Karpas-422 (cell line): ENCODE results near the gene RNF113A. TPM values are rescaled to one million over a fixed set of nuclear protein-coding genes. Genes with fewer than 3 reads are reported as not detected.
"Not testable (repeated sequence)": the region's sequence is repeated elsewhere in the genome, so short reads cannot be mapped to it uniquely, and the experiment has no call there.

Experiments used
- DNase-seq: peaks from one replicate; pipeline ENCODE4 v3.0.0-alpha.2; 2015
- H2AFZ ChIP-seq: fragments of 200-600 bp; sonication (generic); 2 replicates; pipeline ENCODE4 v1.6.1; 2014; ENCODE audit warnings: antibody characterized with exemption, low read length, mixed read lengths
- H3K27ac ChIP-seq: fragments of 200-600 bp; sonication (generic); 2 replicates; pipeline ENCODE4 v1.5.1; 2014; ENCODE audit warnings: mild to moderate bottlenecking, low read length, moderate library complexity
- H3K27me3 ChIP-seq: fragments of 200-600 bp; sonication (generic); 2 replicates; pipeline ENCODE4 v1.6.1; 2014; ENCODE audit warnings: low read length, mixed read lengths
- H3K36me3 ChIP-seq: fragments of 200-600 bp; sonication (generic); 2 replicates; pipeline ENCODE4 v1.6.1; 2014; ENCODE audit warnings: low read length, mixed read lengths; ENCODE audit not compliant: insufficient read depth
- H3K4me1 ChIP-seq: fragments of 200-600 bp; sonication (generic); 2 replicates; pipeline ENCODE4 v1.6.1; 2014; ENCODE audit warnings: mild to moderate bottlenecking, low read length, mixed read lengths
- H3K4me2 ChIP-seq: fragments of 200-600 bp; sonication (generic); 2 replicates; pipeline ENCODE4 v1.6.1; 2014; ENCODE audit warnings: low read length, low read depth, mild to moderate bottlenecking; ENCODE audit not compliant: poor library complexity, severe bottlenecking
- H3K4me3 ChIP-seq: fragments of 200-600 bp; sonication (generic); 2 replicates; pipeline ENCODE4 v1.5.1; 2014; ENCODE audit warnings: mild to moderate bottlenecking, antibody characterized with exemption, low read length, mixed read lengths
- H3K79me2 ChIP-seq: fragments of 200-600 bp; sonication (generic); 2 replicates; pipeline ENCODE4 v1.6.1; 2014; ENCODE audit warnings: mild to moderate bottlenecking, low read length, mixed read lengths
- H3K9ac ChIP-seq: fragments of 200-600 bp; sonication (generic); 2 replicates; pipeline ENCODE4 v1.6.0; 2014; ENCODE audit warnings: low read length
- H3K9me2 ChIP-seq: fragments of 200-600 bp; sonication (generic), shearing (Covaris generic); replicated peaks from 2 replicates; pipeline ENCODE4 v1.6.0; 2014; ENCODE audit warnings: mild to moderate bottlenecking, low read length, moderate library complexity; ENCODE audit not compliant: insufficient read depth
- H3K9me3 ChIP-seq: fragments of 300-700, 200-600 bp; sonication (generic); 2 replicates; pipeline ENCODE4 v1.6.1; 2014; ENCODE audit warnings: low read length, mixed read lengths
- H4K20me1 ChIP-seq: fragments of 200-600 bp; sonication (generic); 2 replicates; pipeline ENCODE4 v1.6.1; 2014; ENCODE audit warnings: mild to moderate bottlenecking, antibody characterized with exemption, low read length, low read depth; ENCODE audit not compliant: insufficient read depth
- total RNA-seq: library from RNA; depleted of rRNA; stranded (reverse); fragments of >200 nt; shearing (Covaris generic); gene quantifications from 2 replicates; pipeline ENCODE4 v1.2.3, GENCODE V29; 2014; ENCODE audit warnings: low replicate concordance

RNF113A gene
- total RNA-seq, 1 experiment from 2014 or later: 28.6 TPM

DNA sequence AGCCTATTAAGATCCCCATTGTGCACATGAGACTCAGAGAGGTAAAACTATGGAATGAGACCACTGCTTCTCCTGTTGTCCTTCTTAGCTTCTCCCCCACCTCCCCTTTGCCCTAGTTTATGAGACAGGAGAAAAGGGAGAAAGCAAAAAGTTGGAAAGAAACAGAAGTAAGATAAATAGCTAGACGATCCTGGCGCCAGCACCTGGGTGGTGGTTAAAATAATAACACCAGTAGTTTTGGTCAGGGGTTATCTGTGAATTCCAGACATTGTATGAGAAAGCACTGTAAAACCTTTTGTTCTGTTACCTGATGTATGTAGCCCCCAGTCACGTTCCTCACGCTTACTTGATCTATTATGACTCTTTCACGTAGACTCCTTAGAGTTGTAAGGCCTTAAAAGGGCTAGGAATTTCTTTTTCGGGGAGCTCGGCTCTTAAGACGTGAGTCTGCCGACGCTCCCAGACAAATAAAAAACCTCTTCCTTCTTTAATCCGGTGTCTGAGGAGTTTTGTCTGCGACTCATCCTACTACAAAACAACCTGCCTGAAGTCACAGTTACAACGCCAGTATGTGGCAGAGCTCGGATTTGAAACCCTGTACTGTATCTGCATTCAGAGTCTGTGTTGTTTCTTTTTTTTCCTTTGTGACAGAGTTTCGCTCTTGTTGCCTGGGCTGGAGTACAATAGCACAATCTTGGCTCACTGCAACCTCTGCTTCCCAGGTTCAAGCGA, 20.6 kb upstream of the RNF113A start:
- DNase-seq, H3K27ac ChIP-seq, H3K27me3 ChIP-seq, H3K79me2 ChIP-seq, H3K4me2 ChIP-seq, H3K4me3 ChIP-seq, H2AFZ ChIP-seq, H3K4me1 ChIP-seq, H3K36me3 ChIP-seq, H3K9me2 ChIP-seq, H3K9me3 ChIP-seq, H4K20me1 ChIP-seq, H3K9ac ChIP-seq: not testable (repeated sequence)

DNA sequence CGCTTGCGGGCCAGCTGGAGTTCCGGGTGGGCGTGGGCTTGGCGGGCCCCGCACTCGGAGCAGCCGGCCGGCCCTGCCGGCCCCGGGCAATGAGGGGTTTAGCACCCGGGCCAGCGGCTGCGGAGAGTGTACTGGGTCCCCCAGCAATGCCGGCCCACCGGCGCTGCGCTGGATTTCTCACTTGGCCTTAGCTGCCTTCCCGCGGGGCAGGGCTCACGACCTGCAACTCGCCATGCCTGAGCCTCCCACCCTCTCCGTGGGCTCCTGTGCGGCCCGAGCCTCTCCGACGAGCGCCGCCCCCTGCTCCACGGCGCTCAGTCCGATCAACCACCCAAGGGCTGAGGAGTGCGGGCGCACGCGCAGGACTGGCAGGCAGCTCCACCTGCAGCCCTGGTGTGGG, 19.1 kb upstream of the RNF113A start:
- H3K4me2 ChIP-seq, DNase-seq, H2AFZ ChIP-seq, H4K20me1 ChIP-seq, H3K4me1 ChIP-seq, H3K9me3 ChIP-seq, H3K27me3 ChIP-seq, H3K4me3 ChIP-seq, H3K79me2 ChIP-seq, H3K9ac ChIP-seq, H3K36me3 ChIP-seq, H3K27ac ChIP-seq, H3K9me2 ChIP-seq: not testable (repeated sequence)

DNA sequence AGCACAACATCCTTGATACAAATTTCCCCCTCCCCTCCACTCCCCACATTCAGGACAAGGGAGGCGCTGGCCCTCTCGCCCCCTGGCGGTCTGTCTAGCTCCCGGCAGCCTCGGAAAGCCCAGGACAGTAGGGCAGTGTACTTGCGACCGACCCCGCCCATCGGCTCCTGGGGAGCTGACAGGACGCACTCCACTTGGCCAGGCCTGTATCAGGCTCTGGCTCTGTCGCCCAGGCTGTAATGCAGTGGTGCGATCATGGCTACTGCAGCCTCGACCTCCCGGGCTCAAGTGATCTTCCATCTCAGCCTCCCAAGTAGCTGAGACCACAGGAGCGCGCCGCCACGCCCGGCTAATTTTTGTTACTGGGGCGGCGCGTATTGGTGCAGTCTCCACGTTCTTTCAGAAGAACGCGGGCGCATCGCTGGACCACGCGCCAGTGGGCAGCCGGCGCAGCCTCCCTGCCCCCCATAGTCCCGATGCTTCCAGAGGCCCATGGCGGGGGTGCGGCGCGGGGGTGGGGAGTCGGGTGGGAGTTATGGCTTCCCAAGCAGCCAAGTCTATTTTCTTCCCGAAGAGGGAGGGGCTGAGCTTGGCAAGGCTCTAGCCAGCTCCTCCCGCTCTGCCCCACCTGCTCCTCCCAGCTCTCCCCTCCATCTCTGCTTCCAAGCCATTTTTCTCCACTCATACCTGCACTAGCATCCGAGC, 16.3 kb upstream of the RNF113A start:
- Histone ChIP-seq H3K9me2 (no peaks in the 10 kb centered on the region), H3K9me3 (no peaks in the 10 kb centered on the region), H3K4me3 (no peak overlapping the region), H3K27ac (no peak overlapping the region), H3K9ac (no peak overlapping the region), H2AFZ (no peak overlapping the region), H3K4me2 (no peak overlapping the region), H4K20me1 (no peaks in the 10 kb centered on the region), H3K4me1 (no peaks in the 10 kb centered on the region), H3K27me3 (no peaks in the 10 kb centered on the region), H3K36me3 (no peaks in the 10 kb centered on the region), H3K79me2 (no peaks in the 10 kb centered on the region)
- DNase-seq: peak; percentile 70

DNA sequence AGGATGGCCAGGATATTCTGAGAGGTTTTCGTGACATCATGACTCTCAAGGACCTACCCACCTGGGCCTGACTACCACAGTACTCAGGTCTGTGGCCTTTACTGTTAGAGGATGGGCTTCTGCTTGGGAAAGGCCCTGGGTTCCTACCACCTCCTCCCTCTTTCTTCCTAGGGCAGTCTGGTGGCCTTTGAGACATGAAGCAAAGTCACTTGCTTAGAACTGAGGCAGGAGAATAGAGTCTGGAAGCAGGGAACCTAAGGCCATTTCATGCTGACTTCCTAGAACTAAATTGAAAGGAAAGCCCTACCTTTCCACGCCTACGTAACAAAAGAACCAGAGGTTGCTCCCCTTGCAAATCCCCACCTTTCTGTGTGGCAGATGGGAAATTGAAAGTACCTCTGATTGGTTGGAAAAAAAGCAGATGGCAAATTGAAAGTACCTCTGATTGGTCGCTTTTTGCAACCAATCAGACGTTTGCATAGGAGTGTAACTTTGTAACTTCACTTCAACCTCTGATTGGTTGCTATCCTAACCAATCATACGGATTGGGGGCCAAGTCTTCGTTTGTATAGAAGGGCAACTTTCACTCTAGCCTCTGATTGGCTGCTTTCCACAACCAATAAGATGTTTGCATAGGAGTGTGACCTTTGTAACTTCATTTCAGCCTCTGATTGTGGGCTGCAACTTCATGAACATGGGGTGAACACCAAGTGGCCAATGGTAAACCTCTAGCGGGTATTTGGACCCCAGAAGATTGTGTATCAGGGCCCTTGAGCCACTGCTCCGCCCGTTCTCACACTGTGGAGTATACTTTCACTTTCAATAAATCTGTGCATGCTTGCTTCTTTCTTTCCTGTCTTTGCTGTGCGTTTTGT, 14.3 kb upstream of the RNF113A start:
- H3K27ac ChIP-seq: no peak overlapping the region
- no peaks in the 10 kb centered on the region for H3K36me3 ChIP-seq
- DNase-seq: peak; percentile 60
- H3K9ac ChIP-seq: no peak overlapping the region
- H3K79me2 ChIP-seq: no peaks in the 10 kb centered on the region
- no peak overlapping the region for H2AFZ ChIP-seq
- H4K20me1 ChIP-seq: no peaks in the 10 kb centered on the region
- no peak overlapping the region for H3K4me3 ChIP-seq
- H3K4me2 ChIP-seq: no peak overlapping the region
- H3K27me3 ChIP-seq: no peaks in the 10 kb centered on the region
- H3K9me2 ChIP-seq: no peaks in the 10 kb centered on the region
- no peaks in the 10 kb centered on the region for H3K4me1 ChIP-seq
- no peaks in the 10 kb centered on the region for H3K9me3 ChIP-seq

DNA sequence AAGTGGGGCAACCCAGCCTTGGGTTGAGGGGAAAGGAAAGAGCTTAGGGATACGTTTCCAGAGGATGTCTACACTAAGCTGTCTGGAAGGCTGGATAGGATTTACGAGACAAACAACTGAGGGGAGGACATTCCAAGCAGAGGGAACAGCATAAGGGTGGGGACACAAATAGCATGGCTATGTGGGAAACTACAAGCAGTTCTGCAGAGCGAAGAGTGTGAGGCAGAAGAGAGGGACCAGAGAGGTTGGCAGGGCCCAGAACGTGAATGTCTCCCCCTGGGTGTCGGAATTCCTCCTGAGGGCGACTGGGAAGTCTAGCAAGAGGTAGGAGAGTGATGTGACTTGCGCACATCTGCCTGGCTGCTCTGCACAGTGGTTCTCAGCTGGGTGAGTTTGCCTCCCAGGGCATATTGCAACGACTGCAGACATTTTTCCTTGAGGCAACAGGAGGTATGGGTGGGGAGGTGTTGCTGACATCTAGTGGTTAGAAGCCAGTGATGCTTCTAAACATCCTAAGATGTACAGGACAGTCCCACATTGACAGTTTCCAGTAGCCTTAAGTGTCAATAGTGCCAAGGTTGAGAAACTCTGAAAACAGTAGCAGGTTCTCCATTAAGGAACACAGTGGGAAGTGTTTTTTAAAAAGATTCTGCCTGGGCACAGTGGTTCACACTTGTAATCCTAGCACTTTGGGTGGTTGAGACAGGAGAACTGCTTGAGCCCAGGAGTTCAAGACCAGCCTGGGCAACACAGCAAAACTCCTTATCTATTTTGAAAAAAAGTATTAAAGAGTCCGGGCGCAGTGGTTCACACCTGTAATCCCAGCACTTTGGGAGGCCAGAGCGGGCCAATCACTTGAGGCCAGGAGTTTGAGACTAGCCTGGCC, 9.3 kb upstream of the RNF113A start:
- no peak overlapping the region for H3K4me2 ChIP-seq
- peak; percentile 84 for DNase-seq
- no peak overlapping the region for H2AFZ ChIP-seq
- peak overlapping the region; percentile 46 for H3K27ac ChIP-seq
- no peaks in the 10 kb centered on the region; the same call in 1 of the 2 replicates for H3K36me3 ChIP-seq
- no peaks in the 10 kb centered on the region for H3K27me3 ChIP-seq
- no peak overlapping the region for H3K9ac ChIP-seq
- peaks cover 11% of the 10 kb centered on the region for H3K4me1 ChIP-seq
- no peaks in the 10 kb centered on the region for H3K79me2 ChIP-seq
- H3K9me3 ChIP-seq: no peaks in the 10 kb centered on the region
- H3K9me2 ChIP-seq: no peaks in the 10 kb centered on the region
- no peaks in the 10 kb centered on the region for H4K20me1 ChIP-seq
- H3K4me3 ChIP-seq: no peak overlapping the region

DNA sequence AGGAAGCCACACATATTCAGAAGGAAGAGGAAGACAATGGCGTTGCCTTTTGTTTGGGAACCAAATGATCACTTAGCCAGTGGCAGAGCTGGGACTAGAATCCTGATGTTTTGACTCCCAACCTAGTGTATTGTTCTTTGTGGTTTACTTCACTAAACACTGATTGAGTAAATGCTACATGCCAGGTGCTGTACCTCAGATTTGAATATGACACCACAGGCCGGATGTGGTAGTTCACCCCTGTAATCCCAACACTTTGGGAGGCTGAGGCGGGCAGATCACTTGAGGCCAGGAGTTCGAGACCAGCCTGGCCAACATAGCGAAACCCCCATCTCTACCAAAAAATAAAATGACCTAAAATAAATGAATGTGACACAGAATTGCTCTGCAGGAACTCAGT, 8.5 kb upstream of the RNF113A start:
- Histone ChIP-seq H3K4me2 (no peak overlapping the region), H3K36me3 (no peaks in the 10 kb centered on the region; the same call in 1 of the 2 replicates), H3K9me3 (no peaks in the 10 kb centered on the region), H2AFZ (no peak overlapping the region), H3K79me2 (no peaks in the 10 kb centered on the region), H3K27me3 (no peaks in the 10 kb centered on the region), H3K9ac (no peak overlapping the region), H3K4me3 (no peak overlapping the region), H4K20me1 (no peaks in the 10 kb centered on the region), H3K4me1 (peaks cover 11% of the 10 kb centered on the region), H3K9me2 (no peaks in the 10 kb centered on the region), H3K27ac (peak overlapping the region; percentile 46)
- peak; percentile 52 for DNase-seq

DNA sequence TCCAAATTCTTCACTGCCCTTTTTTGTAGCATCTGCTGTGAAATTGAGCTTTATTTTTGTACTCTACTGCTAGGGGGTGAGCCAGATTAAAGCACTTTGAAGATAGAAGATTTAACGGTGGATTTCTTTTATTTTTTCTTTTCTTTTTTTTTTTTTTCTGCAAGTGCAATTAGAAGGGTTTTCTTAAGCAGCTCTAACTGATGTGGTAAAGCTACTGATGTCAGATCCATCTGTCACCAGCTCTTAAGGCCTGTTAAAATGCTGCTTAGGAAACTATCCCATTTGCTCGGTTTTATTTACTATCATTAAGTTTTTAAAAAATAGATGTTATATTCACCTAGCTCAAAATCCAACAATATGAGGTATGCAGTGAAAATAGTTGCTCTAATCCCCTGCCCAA, 7.2 kb upstream of the RNF113A start:
- Histone ChIP-seq H2AFZ (no peak overlapping the region), H3K27ac (no peak overlapping the region), H3K27me3 (no peaks in the 10 kb centered on the region), H4K20me1 (no peaks in the 10 kb centered on the region), H3K9ac (no peak overlapping the region), H3K79me2 (peaks cover 7% of the 10 kb centered on the region), H3K36me3 (no peaks in the 10 kb centered on the region; the same call in 1 of the 2 replicates), H3K9me3 (no peaks in the 10 kb centered on the region), H3K9me2 (no peaks in the 10 kb centered on the region), H3K4me1 (peaks cover 11% of the 10 kb centered on the region), H3K4me3 (no peak overlapping the region), H3K4me2 (no peak overlapping the region)
- DNase-seq: no peak
